Activated CD8-positive, alpha-beta memory T cell treated with anti-CD3 and anti-CD28 coated beads, Interleukin-2, amount 50 U/mL, for 48 hours (primary cell): Measurements from ENCODE around the gene ABCA3.

Experiments used
- DNase-seq: peaks from one replicate; pipeline ENCODE4 v3.0.0-alpha.2; 2020

Gene ABCA3

GRCh38 chr16:2233872-2234812 lies 106.4 kb downstream of the ABCA3 start:
- no peak for DNase-seq

DNA sequence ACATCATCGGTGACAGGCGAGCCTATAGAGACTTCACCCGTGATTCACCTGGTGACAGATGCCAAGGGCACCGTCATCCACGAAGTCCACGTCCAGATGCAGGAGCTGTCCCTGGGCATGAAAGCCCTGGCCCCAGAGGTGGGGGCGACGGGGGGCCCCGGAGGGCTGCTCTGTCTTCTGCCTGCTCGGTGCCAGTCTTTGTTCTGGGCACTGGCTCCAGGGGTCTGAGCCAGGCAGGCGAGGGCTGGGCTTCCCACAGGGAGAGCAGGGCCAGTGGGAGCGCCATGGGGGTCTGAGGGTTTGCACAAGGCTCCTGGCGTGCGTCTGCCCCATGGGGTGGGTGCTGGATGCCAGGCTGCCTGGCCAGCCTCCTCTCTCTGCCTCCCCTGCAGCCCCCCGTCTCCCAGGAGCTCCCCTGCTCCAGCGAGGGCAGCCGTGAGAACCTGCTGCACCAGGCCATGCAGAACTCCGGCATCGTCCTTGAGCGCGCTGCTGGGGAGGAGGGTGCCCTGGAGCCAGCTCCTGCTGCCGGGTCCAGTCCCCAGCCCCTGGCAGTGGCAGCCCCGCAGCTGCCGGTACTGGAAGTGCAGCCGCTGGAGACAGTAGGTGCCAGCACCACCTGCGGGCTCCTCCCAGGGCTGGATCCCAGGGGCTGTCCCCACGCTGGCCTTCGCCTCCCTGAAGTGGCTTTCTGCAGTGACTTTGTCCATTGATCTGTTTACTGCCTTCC lies 107.3 kb downstream of the ABCA3 start:
- no peak for DNase-seq

- no peak for DNase-seq
Observed at GRCh38 chr16:2232094-2232990, 108.2 kb downstream of the ABCA3 start.

DNA sequence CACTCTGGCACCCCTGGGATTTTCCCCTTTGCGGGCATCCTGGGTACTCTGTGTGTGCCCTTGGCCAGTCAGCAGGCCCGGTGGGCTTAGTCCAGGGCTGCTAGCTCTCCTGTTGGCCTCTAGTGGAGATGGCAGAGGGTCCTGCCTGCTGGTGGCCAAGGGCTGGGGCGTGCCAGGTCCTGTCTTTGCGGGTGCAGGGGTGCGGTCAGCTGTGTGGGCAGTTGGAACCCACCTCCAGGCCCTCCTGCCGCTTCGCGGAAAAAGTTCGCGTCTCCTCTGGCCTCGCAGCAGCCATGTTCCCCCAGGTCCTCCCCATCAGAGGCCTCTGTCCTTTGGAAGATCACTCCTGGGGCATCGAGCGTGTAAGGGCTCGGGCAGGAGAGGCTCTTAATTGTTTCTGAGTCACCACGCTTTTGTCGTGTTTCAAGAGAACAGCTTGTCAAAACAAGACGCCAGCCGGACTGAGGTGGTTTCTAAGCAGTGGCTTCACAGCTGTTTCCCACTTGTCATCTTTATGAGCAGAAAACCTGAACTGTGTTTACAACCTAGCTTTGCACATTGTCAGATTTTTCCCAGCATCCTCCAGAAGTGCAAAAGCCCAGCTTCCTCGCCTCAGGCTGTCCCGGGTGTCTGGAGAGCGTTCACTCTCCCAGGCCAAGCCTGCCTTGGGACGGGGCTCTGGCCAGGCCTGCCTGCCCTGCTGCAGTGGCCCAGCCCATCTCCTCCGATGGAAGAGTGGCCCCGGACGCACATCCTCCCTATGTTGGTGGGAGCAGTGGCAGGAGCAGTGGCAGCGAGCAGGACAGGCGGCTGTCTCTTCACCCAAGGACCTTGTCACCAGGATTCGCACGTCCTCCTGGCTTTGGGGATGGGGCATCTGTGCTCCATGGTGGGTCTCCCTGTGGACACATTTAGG lies 109.3 kb downstream of the ABCA3 start:
- no peak for DNase-seq

DNA sequence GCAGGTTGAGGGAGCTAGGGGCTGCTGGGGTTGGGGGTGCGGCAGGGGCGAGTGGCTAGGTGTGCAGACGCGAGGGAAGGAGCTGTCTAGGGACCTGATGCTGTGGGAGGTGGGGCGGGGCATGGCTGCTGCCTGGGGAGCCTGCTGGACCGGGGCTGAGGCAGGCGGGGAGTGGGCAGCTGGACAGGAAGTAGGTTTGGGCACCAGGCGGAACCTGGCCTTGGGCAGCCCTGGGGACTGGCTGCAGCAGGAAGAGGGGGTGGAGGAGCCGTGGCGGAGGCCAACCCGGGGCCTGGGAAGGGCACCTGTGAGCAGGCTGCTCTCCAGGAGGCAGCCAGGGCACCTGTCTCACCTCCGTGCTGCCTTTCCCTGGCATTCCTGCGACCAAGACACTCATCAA lies 110.2 kb downstream of the ABCA3 start:
- DNase-seq: no peak

DNA sequence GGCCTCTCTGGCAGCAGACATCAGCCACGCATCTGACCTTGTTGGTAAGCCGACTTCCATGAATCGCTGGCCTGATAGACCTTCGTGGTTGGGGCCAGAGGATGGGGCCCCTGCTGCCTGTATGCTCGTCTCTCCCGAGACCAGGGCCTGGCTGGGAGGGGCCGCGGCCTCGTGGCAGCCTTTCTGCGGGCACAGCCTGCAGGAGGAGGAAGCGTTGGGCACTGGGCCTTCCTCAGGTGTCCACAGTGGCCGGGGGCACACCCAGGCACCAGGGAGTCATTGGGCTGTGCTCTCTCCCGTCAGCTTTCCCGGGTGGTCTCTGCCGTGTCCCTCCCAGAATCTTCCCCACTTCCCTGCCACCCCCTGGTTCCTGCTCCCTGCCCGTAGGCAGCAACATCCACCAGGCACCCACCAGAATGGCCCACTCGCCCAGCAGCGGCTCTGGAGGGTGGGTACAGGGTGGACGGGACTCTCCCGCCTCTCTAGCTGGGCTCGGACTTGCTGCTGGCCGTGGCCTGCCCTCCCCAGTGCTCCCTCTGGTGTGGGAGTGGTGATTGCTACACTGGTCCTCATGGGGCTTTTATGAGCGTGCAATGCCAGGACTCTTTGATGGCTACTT lies 110.8 kb downstream of the ABCA3 start:
- no peak for DNase-seq

DNA sequence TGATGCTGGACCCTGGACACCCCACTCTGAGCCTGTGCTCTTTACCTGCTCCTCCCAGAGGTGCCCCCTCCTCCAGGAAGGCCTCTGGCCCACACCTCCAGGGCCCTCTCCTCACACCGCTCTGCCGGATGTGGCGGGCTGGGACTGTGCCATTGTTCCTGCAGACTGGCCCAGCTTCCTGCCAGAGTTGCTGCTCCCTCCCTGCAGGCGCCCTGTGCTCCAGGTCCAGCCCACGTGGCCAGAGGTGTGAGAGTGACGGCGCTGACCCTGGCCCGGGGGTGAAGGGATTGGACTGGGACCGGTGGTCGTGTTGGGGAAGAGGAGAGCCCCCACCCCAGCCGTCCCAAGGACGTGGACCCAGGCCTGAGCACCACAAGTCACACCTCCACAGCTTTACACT lies 111.4 kb downstream of the ABCA3 start:
- no peak for DNase-seq

DNA sequence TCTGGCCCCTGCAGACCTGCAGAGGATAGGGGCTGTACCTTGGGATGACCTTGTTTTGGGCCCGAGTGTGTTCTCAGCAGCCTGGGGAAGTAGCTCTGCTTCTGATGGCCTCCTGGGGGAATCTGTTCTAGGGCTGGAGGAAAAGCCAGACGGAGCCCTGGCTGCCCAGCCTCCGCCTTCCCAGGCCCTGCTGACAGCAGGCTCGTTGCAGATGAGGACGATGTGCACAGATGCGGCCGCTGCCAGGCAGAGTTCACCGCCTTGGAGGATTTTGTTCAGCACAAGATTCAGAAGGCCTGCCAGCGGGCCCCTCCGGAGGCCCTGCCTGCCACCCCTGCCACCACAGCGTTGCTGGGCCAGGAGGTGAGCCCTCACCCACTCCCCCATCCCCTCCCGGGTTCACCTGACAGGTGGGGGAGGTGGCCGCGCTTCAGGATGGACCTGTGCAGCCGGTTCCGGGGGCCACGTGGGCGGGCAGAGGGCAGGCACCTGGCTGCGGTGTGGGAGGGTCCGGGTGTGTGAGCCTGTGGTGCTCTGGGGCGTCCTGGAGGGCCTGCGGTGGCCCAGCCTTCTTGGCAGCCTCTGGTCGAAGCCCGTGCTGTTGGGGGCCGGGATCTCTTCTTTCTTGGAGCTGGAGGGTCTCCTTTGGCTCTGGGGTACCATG lies 112.2 kb downstream of the ABCA3 start:
- no peak for DNase-seq

DNA sequence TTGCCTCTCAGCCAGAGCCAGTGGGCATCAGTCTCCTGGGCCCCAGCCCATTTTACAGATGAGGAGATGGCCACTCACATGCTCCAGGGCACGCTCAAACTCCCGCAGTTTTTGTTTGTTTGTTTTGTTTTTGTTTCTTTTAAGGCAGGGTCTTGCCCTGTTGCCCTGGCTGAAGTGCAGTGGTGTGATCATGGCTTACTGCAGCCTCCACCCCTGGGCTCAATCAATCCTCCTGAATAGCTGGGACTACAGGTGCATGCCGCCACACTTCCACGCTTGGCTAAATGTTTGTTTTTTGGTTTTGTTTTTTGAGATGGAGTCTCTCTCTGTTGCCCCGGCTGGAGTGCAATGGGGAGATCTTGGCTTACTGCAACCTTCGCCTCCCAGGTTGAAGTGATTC lies 113.6 kb downstream of the ABCA3 start:
- no peak for DNase-seq

DNA sequence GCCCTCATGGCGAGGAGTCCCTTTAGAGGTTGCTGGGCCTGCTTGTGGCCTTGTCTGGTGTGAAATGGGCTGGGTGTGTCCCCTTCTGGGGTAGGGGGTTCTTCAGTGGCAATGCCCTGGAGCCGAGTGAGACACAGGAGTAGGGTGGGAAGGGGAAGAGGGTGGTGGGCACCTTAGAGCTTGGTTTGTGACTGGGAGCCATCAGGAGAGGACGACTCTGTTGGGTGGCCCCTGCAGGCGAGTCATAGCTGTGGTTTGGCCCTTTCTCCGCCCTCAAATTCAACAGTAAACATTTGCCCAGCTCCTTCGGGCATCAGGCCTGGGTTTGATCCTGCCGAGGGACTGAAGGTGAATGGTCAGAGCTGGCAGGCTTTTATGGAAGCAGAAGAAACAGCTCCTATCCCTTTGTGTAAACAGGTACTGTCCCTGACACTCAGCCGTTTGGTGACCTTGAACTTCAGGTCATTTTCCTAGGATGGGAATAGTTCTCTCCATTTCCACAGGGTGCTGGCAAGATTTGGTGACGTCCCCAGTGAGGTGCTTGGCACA lies 114.2 kb downstream of the ABCA3 start:
- no peak for DNase-seq
